ENCODE data around the gene ZNF750.

The ZNF750 gene

GRCh38 chr17:82872591-82873520, 33.0 kb upstream of the ZNF750 start:
- peaks cover 0 to 32% (median 24%) of the 10 kb centered on the region in 5 donors for H3K36me3 ChIP-seq (ENCODE audit: control insufficient read depth in 5 of 5, insufficient read depth in 5 of 5, low read length in 5 of 5)
- peaks cover 6 to 65% (median 26%) of the 10 kb centered on the region in 5 donors for H3K4me1 ChIP-seq (ENCODE audit: control insufficient read depth in 5 of 5, insufficient read depth in 5 of 5, low read length in 5 of 5)
- H3K4me3 ChIP-seq (ENCODE audit: low read depth in 1 of 5, low read length in 5 of 5): peak overlapping the region in 1 of 5 donors; percentile 15
- no peaks in the 10 kb centered on the region for H3K9me3 ChIP-seq (ENCODE audit: control insufficient read depth in 5 of 5, low read length in 5 of 5)
- no peak overlapping the region for H3K9ac ChIP-seq (ENCODE audit: low read length in 5 of 5)
- peak overlapping the region; percentile 62 for H3K27ac ChIP-seq (ENCODE audit: low read depth, low read length)
- no peaks in the 10 kb centered on the region for H3K27me3 ChIP-seq (ENCODE audit: control insufficient read depth in 5 of 5, insufficient read depth in 4 of 5, low read length in 5 of 5)

GRCh38 chr17:82871776-82872561, 32.1 kb upstream of the ZNF750 start:
- Histone ChIP-seq H3K9ac (ENCODE audit: low read length in 5 of 5) (no peak overlapping the region), H3K27me3 (ENCODE audit: control insufficient read depth in 5 of 5, insufficient read depth in 4 of 5, low read length in 5 of 5) (no peaks in the 10 kb centered on the region), H3K4me1 (ENCODE audit: control insufficient read depth in 5 of 5, insufficient read depth in 5 of 5, low read length in 5 of 5) (peaks cover 6 to 67% (median 22%) of the 10 kb centered on the region in 5 donors), H3K36me3 (ENCODE audit: control insufficient read depth in 5 of 5, insufficient read depth in 5 of 5, low read length in 5 of 5) (peaks cover 0 to 32% (median 24%) of the 10 kb centered on the region in 5 donors), H3K9me3 (ENCODE audit: control insufficient read depth in 5 of 5, low read length in 5 of 5) (no peaks in the 10 kb centered on the region), H3K4me3 (ENCODE audit: low read depth in 1 of 5, low read length in 5 of 5) (peak overlapping the region in 1 of 5 donors; percentile 15), H3K27ac (ENCODE audit: low read depth, low read length) (peak overlapping the region; percentile 62)

- peaks cover 0 to 32% (median 24%) of the 10 kb centered on the region in 5 donors for H3K36me3 ChIP-seq (ENCODE audit: control insufficient read depth in 5 of 5, insufficient read depth in 5 of 5, low read length in 5 of 5)
- no peaks in the 10 kb centered on the region for H3K27me3 ChIP-seq (ENCODE audit: control insufficient read depth in 5 of 5, insufficient read depth in 4 of 5, low read length in 5 of 5)
- peak overlapping the region; percentile 62 for H3K27ac ChIP-seq (ENCODE audit: low read depth, low read length)
- H3K4me1 ChIP-seq (ENCODE audit: control insufficient read depth in 5 of 5, insufficient read depth in 5 of 5, low read length in 5 of 5): peaks cover 4 to 67% (median 22%) of the 10 kb centered on the region in 5 donors
- no peak overlapping the region for H3K9ac ChIP-seq (ENCODE audit: low read length in 5 of 5)
- no peak overlapping the region for H3K4me3 ChIP-seq (ENCODE audit: low read depth in 1 of 5, low read length in 5 of 5)
- H3K9me3 ChIP-seq (ENCODE audit: control insufficient read depth in 5 of 5, low read length in 5 of 5): no peaks in the 10 kb centered on the region
Observed at GRCh38 chr17:82871056-82871775, 31.4 kb upstream of the ZNF750 start.

GRCh38 chr17:82870541-82870940, 30.7 kb upstream of the ZNF750 start:
- Histone ChIP-seq H3K27me3 (ENCODE audit: control insufficient read depth in 5 of 5, insufficient read depth in 4 of 5, low read length in 5 of 5) (no peaks in the 10 kb centered on the region), H3K9me3 (ENCODE audit: control insufficient read depth in 5 of 5, low read length in 5 of 5) (no peaks in the 10 kb centered on the region), H3K4me3 (ENCODE audit: low read depth in 1 of 5, low read length in 5 of 5) (no peak overlapping the region), H3K9ac (ENCODE audit: low read length in 5 of 5) (peak overlapping the region in 1 of 5 donors; percentile 17), H3K27ac (ENCODE audit: low read depth, low read length) (peak overlapping the region; percentile 50), H3K36me3 (ENCODE audit: control insufficient read depth in 5 of 5, insufficient read depth in 5 of 5, low read length in 5 of 5) (peaks cover 0 to 32% (median 24%) of the 10 kb centered on the region in 5 donors), H3K4me1 (ENCODE audit: control insufficient read depth in 5 of 5, insufficient read depth in 5 of 5, low read length in 5 of 5) (peaks cover 0 to 64% (median 20%) of the 10 kb centered on the region in 5 donors)

- H3K27ac ChIP-seq (ENCODE audit: low read depth, low read length): no peak overlapping the region
- no peaks in the 10 kb centered on the region for H3K9me3 ChIP-seq (ENCODE audit: control insufficient read depth in 5 of 5, low read length in 5 of 5)
- H3K4me3 ChIP-seq (ENCODE audit: low read depth in 1 of 5, low read length in 5 of 5): no peak overlapping the region
- peaks cover 0 to 35% (median 24%) of the 10 kb centered on the region in 5 donors for H3K36me3 ChIP-seq (ENCODE audit: control insufficient read depth in 5 of 5, insufficient read depth in 5 of 5, low read length in 5 of 5)
- H3K27me3 ChIP-seq (ENCODE audit: control insufficient read depth in 5 of 5, insufficient read depth in 4 of 5, low read length in 5 of 5): no peaks in the 10 kb centered on the region
- peaks cover 0 to 63% (median 20%) of the 10 kb centered on the region in 5 donors for H3K4me1 ChIP-seq (ENCODE audit: control insufficient read depth in 5 of 5, insufficient read depth in 5 of 5, low read length in 5 of 5)
- H3K9ac ChIP-seq (ENCODE audit: low read length in 5 of 5): peak overlapping the region in 1 of 5 donors; percentile 17
Observed at GRCh38 chr17:82870091-82870491, 30.3 kb upstream of the ZNF750 start.

- Histone ChIP-seq H3K27ac (ENCODE audit: low read depth, low read length) (no peak overlapping the region), H3K4me1 (ENCODE audit: control insufficient read depth in 5 of 5, insufficient read depth in 5 of 5, low read length in 5 of 5) (peaks cover 0 to 66% (median 20%) of the 10 kb centered on the region in 5 donors), H3K27me3 (ENCODE audit: control insufficient read depth in 5 of 5, insufficient read depth in 4 of 5, low read length in 5 of 5) (no peaks in the 10 kb centered on the region), H3K4me3 (ENCODE audit: low read depth in 1 of 5, low read length in 5 of 5) (no peak overlapping the region), H3K9me3 (ENCODE audit: control insufficient read depth in 5 of 5, low read length in 5 of 5) (no peaks in the 10 kb centered on the region), H3K36me3 (ENCODE audit: control insufficient read depth in 5 of 5, insufficient read depth in 5 of 5, low read length in 5 of 5) (peaks cover 0 to 35% (median 24%) of the 10 kb centered on the region in 5 donors), H3K9ac (ENCODE audit: low read length in 5 of 5) (peak overlapping the region in 1 of 5 donors; percentile 53)
Observed at GRCh38 chr17:82869536-82869935, 29.7 kb upstream of the ZNF750 start.

GRCh38 chr17:82868715-82869131, 28.9 kb upstream of the ZNF750 start:
- H3K4me3 ChIP-seq (ENCODE audit: low read depth in 1 of 5, low read length in 5 of 5): no peak overlapping the region
- H3K36me3 ChIP-seq (ENCODE audit: control insufficient read depth in 5 of 5, insufficient read depth in 5 of 5, low read length in 5 of 5): peaks cover 0 to 35% (median 24%) of the 10 kb centered on the region in 5 donors
- H3K9me3 ChIP-seq (ENCODE audit: control insufficient read depth in 5 of 5, low read length in 5 of 5): no peaks in the 10 kb centered on the region
- peaks cover 0 to 64% (median 20%) of the 10 kb centered on the region in 5 donors for H3K4me1 ChIP-seq (ENCODE audit: control insufficient read depth in 5 of 5, insufficient read depth in 5 of 5, low read length in 5 of 5)
- H3K9ac ChIP-seq (ENCODE audit: low read length in 5 of 5): no peak overlapping the region
- no peaks in the 10 kb centered on the region for H3K27me3 ChIP-seq (ENCODE audit: control insufficient read depth in 5 of 5, insufficient read depth in 4 of 5, low read length in 5 of 5)
- no peak overlapping the region for H3K27ac ChIP-seq (ENCODE audit: low read depth, low read length)

GRCh38 chr17:82867763-82868325, 28.0 kb upstream of the ZNF750 start:
- peaks cover 0 to 57% (median 20%) of the 10 kb centered on the region in 5 donors for H3K4me1 ChIP-seq (ENCODE audit: control insufficient read depth in 5 of 5, insufficient read depth in 5 of 5, low read length in 5 of 5)
- no peak overlapping the region for H3K4me3 ChIP-seq (ENCODE audit: low read depth in 1 of 5, low read length in 5 of 5)
- H3K9ac ChIP-seq (ENCODE audit: low read length in 5 of 5): no peak overlapping the region
- H3K27ac ChIP-seq (ENCODE audit: low read depth, low read length): no peak overlapping the region
- no peaks in the 10 kb centered on the region for H3K9me3 ChIP-seq (ENCODE audit: control insufficient read depth in 5 of 5, low read length in 5 of 5)
- H3K27me3 ChIP-seq (ENCODE audit: control insufficient read depth in 5 of 5, insufficient read depth in 4 of 5, low read length in 5 of 5): no peaks in the 10 kb centered on the region
- peaks cover 0 to 30% (median 22%) of the 10 kb centered on the region in 5 donors for H3K36me3 ChIP-seq (ENCODE audit: control insufficient read depth in 5 of 5, insufficient read depth in 5 of 5, low read length in 5 of 5)

GRCh38 chr17:82866590-82867191, 26.9 kb upstream of the ZNF750 start:
- H3K27me3 ChIP-seq (ENCODE audit: control insufficient read depth in 5 of 5, insufficient read depth in 4 of 5, low read length in 5 of 5): no peaks in the 10 kb centered on the region
- H3K9me3 ChIP-seq (ENCODE audit: control insufficient read depth in 5 of 5, low read length in 5 of 5): no peaks in the 10 kb centered on the region
- no peak overlapping the region for H3K4me3 ChIP-seq (ENCODE audit: low read depth in 1 of 5, low read length in 5 of 5)
- H3K36me3 ChIP-seq (ENCODE audit: control insufficient read depth in 5 of 5, insufficient read depth in 5 of 5, low read length in 5 of 5): peaks cover 0 to 22% (median 21%) of the 10 kb centered on the region in 5 donors
- peaks cover 0 to 46% (median 11%) of the 10 kb centered on the region in 5 donors for H3K4me1 ChIP-seq (ENCODE audit: control insufficient read depth in 5 of 5, insufficient read depth in 5 of 5, low read length in 5 of 5)
- peak overlapping the region; percentile 10 for H3K27ac ChIP-seq (ENCODE audit: low read depth, low read length)
- peak overlapping the region in 1 of 5 donors; percentile 35 for H3K9ac ChIP-seq (ENCODE audit: low read length in 5 of 5)

Data from subcutaneous abdominal adipose tissue (tissue), 5 donors.